Kidney epithelial cell (primary cell): ENCODE data around the gene PLTP. TPM values are rescaled to one million over a fixed set of nuclear protein-coding genes. Genes with fewer than 3 reads are reported as not detected.
"Not testable (repeated sequence)": the region's sequence is repeated elsewhere in the genome, so short reads cannot be mapped to it uniquely, and the experiment has no call there.

Experiments
- DNase-seq: peaks from one replicate; pipeline ENCODE4 v3.0.0-alpha.2; 2010; ENCODE audit warnings: low read depth
- H3K27me3 ChIP-seq: 2 replicates; pipeline ENCODE4 v1.6.0; 2011; ENCODE audit warnings: low read length; ENCODE audit not compliant: control insufficient read depth, insufficient read depth
- H3K36me3 ChIP-seq: 2 replicates; pipeline ENCODE4 v1.5.1; 2011; ENCODE audit warnings: low read length; ENCODE audit not compliant: control insufficient read depth, insufficient read depth
- H3K4me3 ChIP-seq: 2 replicates; pipeline ENCODE4 v1.5.1; 2011; ENCODE audit warnings: low read depth, mild to moderate bottlenecking, control low read depth, low read length
- CTCF ChIP-seq: IDR thresholded peaks from 2 replicates; pipeline ENCODE4 v1.5.1; 2011; ENCODE audit warnings: mild to moderate bottlenecking, moderate library complexity, low read length, control low read depth, inconsistent platforms; ENCODE audit not compliant: insufficient read depth, poor library complexity, severe bottlenecking
- total RNA-seq: library from RNA; depleted of rRNA; stranded (reverse); fragments of >200 nt; gene quantifications from 2 replicates; pipeline ENCODE4 v1.2.3, GENCODE V29; 2015

Gene PLTP, protein sequence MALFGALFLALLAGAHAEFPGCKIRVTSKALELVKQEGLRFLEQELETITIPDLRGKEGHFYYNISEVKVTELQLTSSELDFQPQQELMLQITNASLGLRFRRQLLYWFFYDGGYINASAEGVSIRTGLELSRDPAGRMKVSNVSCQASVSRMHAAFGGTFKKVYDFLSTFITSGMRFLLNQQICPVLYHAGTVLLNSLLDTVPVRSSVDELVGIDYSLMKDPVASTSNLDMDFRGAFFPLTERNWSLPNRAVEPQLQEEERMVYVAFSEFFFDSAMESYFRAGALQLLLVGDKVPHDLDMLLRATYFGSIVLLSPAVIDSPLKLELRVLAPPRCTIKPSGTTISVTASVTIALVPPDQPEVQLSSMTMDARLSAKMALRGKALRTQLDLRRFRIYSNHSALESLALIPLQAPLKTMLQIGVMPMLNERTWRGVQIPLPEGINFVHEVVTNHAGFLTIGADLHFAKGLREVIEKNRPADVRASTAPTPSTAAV
- total RNA-seq: 55.8 and 71.1 TPM in 2 replicates

- DNase-seq: no peak
- Histone ChIP-seq H3K36me3 (peaks cover 1% of the 10 kb centered on the region), H3K4me3 (peak within 1 kb of the TSS; percentile 42), H3K27me3 (no peaks in the 10 kb centered on the region)
- no peak for TF ChIP-seq CTCF
Observed at GRCh38 chr20:45911486-45912343, at the start of gene PLTP. Gene PLTP, minus strand, starts transcription at chr20:45912155. Its CDS starts 703 bp downstream, at chr20:45911452.

DNA sequence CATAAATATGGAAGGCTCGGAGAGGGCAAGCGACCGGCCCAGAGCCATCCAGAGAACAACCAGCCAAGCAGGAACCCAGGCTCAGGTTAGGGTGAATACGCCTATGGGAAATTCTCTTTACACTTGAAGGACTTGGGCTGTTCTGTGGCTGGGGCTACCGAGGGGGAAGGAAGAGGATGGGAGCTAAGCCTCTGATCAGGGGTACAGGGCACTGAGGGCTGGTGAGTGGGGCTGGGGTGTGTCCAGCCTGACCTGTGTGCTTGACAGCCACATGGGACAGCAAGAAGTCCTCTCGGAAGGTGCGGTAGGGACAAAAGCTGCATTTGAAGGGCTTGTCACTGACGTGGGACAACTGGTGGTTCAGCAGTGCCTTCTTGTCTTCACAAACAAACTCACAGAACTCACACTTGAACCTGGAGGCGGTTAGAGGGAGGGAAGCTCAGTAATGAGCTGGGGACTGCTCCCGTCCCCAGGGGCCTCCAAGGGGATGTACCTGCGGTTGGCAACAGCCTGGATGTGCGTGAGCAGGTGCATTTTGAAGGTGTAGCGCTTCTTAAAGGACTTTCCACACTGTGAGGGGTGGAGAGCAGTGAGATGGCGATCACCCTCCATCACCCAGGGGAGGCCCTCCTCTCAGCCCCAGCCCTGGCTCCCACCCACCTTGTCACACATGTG, 48.1 kb upstream of the PLTP start:
- no peak for TF ChIP-seq CTCF
- Histone ChIP-seq H3K27me3 (no peaks in the 10 kb centered on the region), H3K36me3 (peaks cover 4% of the 10 kb centered on the region), H3K4me3 (no peak overlapping the region)
- DNase-seq: no peak

DNA sequence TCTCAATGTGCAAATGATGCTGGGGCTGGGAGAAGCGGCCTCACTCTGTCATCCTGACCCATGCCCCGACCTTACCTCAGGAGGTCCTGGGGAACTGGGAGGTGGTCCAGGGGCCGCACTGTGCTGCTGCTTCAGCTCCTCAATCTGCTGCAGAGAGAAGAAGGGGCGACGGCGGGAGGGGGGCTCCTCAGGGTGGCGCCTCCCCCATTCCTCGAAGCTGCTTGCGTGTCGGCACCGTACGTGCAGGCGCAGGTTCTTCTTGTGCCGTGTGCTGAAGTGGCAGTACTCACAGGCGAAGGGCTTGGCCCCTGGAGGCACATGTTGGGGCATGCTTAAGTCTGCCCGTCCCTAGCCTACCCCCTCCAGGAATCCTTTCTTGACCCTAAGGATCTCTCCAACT, 47.2 kb upstream of the PLTP start:
- Histone ChIP-seq H3K4me3 (no peak overlapping the region), H3K27me3 (no peaks in the 10 kb centered on the region), H3K36me3 (peaks cover 4% of the 10 kb centered on the region)
- no peak for DNase-seq
- TF ChIP-seq CTCF: no peak

DNA sequence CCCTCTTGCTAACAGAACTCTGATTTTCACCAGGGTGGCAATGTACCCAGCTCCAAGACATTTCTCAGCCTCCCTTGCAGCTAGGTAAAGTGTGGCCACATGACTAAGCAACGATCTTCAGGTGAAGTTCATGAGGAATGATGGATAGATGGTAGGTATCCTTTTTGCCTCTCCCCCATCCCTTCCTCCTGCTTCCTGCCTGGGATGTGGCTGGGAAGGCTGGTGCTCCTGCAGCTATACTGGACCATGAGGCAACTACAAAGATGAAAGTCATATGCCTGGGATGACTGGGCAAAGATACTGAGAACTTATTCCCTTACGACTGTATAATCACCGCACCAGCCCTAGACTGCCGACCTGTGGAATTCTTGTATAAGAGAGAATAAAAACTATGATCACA, 46.6 kb upstream of the PLTP start:
- Histone ChIP-seq H3K27me3 (no peaks in the 10 kb centered on the region), H3K36me3 (peaks cover 4% of the 10 kb centered on the region), H3K4me3 (no peak overlapping the region)
- no peak for DNase-seq
- no peak for TF ChIP-seq CTCF

DNA sequence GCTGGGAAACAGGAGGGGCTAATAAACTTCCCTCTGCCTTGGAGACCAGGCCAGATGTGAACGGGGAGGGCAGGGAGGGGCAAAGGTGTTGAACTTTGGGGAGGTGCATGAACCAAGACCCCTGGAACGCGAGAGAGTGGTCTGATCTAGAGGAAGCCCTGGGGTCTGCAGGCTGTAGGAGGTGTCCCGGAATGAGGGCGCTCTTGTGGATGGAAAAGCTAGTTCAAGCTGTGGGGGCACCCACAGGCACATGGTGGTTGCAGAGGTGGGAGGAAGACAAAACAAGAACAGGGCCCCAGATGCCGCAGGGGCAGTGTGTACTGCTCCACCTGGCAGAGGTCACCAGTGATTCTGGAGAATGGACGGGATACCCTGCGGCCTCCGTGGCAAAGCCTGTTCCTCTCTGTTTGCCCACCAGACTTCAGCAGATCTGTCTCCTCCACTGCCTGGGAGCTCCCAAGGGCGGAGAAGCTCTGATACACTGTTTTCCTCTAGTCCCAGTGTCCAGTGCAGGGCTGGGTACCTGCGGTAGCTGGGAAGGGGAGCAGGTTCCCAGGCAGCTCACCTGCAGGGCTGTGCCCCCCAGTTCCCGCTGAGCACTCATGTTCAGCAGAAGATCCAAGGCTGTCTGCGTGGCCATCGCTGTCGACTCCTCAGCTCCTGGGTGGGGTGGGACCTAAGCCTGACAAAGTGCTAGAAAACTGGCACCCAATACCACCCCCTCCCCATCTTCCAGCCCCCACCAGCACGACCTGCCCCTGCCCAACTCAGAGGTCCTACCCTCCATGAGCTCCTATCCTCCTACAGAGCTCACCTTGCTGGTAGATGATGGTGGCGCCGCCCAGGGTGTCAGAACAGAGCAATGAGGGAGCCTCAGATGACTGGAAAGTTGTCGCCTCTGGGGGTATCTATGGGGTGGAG, 45.3 kb upstream of the PLTP start:
- no peak for DNase-seq

GRCh38 chr20:45956326-45956725, 44.4 kb upstream of the PLTP start:
- not testable (repeated sequence) for H3K36me3 ChIP-seq, DNase-seq, H3K4me3 ChIP-seq, H3K27me3 ChIP-seq

More for the DNA sequence above, 45.3 kb upstream of the PLTP start:
- Histone ChIP-seq H3K4me3 (no peak overlapping the region), H3K27me3 (no peaks in the 10 kb centered on the region), H3K36me3 (peaks cover 2% of the 10 kb centered on the region)
- TF ChIP-seq CTCF: no peak
